Neural progenitor cell (in vitro differentiated cells): ENCODE results near the gene TMEM108. TPM values are rescaled to one million over a fixed set of nuclear protein-coding genes. Genes with fewer than 3 reads are reported as not detected.

Experiments used
- DNase-seq: peaks from one replicate; pipeline ENCODE4 v3.0.0-alpha.2; 2016; ENCODE audit warnings: low spot score
- H2AFZ ChIP-seq: fragments of 200-600 bp; sonication (generic); replicated peaks from 2 replicates; pipeline ENCODE4 v1.6.1; 2016; ENCODE audit warnings: antibody characterized with exemption
- H3F3A ChIP-seq: fragments of 200-600 bp; sonication (generic); 2 replicates; pipeline ENCODE4 v1.6.1; 2016; ENCODE audit warnings: antibody characterized with exemption, low read depth
- H3K27ac ChIP-seq: fragments of 200-600 bp; sonication (generic); 2 replicates; pipeline ENCODE4 v1.5.1; 2016; ENCODE audit warnings: mild to moderate bottlenecking
- H3K27me3 ChIP-seq: fragments of 200-600 bp; sonication (generic); 2 replicates; pipeline ENCODE4 v1.6.1; 2016; ENCODE audit warnings: mild to moderate bottlenecking, moderate library complexity
- H3K36me3 ChIP-seq: fragments of 200-600 bp; sonication (generic); 2 replicates; pipeline ENCODE4 v1.5.1; 2016
- H3K4me1 ChIP-seq: fragments of 200-600 bp; sonication (generic); 2 replicates; pipeline ENCODE4 v1.6.1; 2016; ENCODE audit warnings: mixed run types
- H3K4me2 ChIP-seq: fragments of 200-600 bp; sonication (generic); 2 replicates; pipeline ENCODE4 v1.6.1; 2016
- H3K4me3 ChIP-seq: fragments of 200-600 bp; sonication (generic); 2 replicates; pipeline ENCODE4 v1.5.1; 2016
- H3K79me2 ChIP-seq: fragments of 200-600 bp; sonication (generic); 2 replicates; pipeline ENCODE4 v1.6.1; 2016; ENCODE audit warnings: low read depth
- H3K9ac ChIP-seq: fragments of 200-600 bp; sonication (generic); 2 replicates; pipeline ENCODE4 v1.6.1; 2016
- H3K9me3 ChIP-seq: fragments of 200-600 bp; sonication (generic); 2 replicates; pipeline ENCODE4 v1.5.1; 2016; ENCODE audit warnings: low read depth
- H4K20me1 ChIP-seq: fragments of 200-600 bp; sonication (generic); 2 replicates; pipeline ENCODE4 v1.6.1; 2016; ENCODE audit warnings: low read depth
- H3K27ac Mint-ChIP-seq: 3 replicates; pipeline ENCODE4 v1.8.0; 2021; ENCODE audit warnings: mixed read lengths
- H3K27me3 Mint-ChIP-seq: 2 replicates; pipeline ENCODE4 v1.8.0; 2022; ENCODE audit warnings: low read depth, mild to moderate bottlenecking, inconsistent platforms, moderate library complexity, mixed read lengths; ENCODE audit not compliant: insufficient read depth
- H3K36me3 Mint-ChIP-seq: 3 replicates; pipeline ENCODE4 v1.8.0; 2021; ENCODE audit warnings: mixed read lengths
- H3K4me1 Mint-ChIP-seq: 3 replicates; pipeline ENCODE4 v1.8.0; 2021; ENCODE audit warnings: mixed read lengths
- H3K4me3 Mint-ChIP-seq: 3 replicates; pipeline ENCODE4 v1.8.0; 2021; ENCODE audit warnings: mild to moderate bottlenecking, moderate library complexity, mixed read lengths
- H3K9me3 Mint-ChIP-seq: 3 replicates; pipeline ENCODE4 v1.8.0; 2020; ENCODE audit warnings: mixed read lengths
- EZH2 ChIP-seq: fragments of 200-600 bp; sonication (generic); IDR thresholded peaks from 2 replicates; pipeline ENCODE4 v1.6.1; 2017; ENCODE audit warnings: antibody characterized with exemption, mild to moderate bottlenecking, moderate library complexity
- EZH2phosphoT487 ChIP-seq: fragments of 200-600 bp; sonication (generic); IDR thresholded peaks from 2 replicates; pipeline ENCODE4 v1.6.1; 2017; ENCODE audit warnings: antibody characterized with exemption
- total RNA-seq: library from RNA; depleted of rRNA; stranded (reverse); fragments of >200 nt; gene quantifications from 2 replicates; pipeline ENCODE4 v1.2.3, GENCODE V29; 2015; ENCODE audit warnings: low replicate concordance
- TF ChIP-seq, protein P1 (sequence below): fragments of 200-600 bp; sonication (generic); IDR thresholded peaks from 2 replicates; pipeline ENCODE4 v1.5.1; 2017; ENCODE audit warnings: antibody characterized with exemption, mild to moderate bottlenecking

TMEM108 gene
- total RNA-seq, 1 donor from 2014 or later = 4.8 TPM

DNA sequence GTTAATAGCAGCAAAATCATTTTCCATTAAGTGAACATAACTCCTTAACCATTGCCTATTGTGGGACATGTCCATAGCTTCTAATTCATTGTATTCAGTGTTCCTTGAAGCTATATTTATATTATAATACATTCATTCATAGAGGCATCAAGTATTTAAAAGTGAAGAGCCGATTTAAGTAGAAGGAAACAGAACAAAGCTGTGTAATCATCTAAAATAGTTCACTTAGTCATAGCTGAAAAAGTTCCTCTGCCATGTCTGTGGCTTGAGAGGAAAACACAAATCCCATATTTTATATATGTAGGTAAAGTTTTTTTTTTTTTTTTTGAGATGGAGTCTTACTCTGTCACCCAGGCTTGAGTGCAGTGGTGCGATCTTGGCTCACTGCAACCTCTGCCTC, 54.5 kb downstream of the TMEM108 start:
- no peaks in the 10 kb centered on the region for H3K27me3 Mint-ChIP-seq
- H3K4me1 ChIP-seq = no peaks in the 10 kb centered on the region
- no peak overlapping the region for H3K4me2 ChIP-seq
- no peaks in the 10 kb centered on the region for H4K20me1 ChIP-seq
- no peak overlapping the region for H3K27ac ChIP-seq
- H3K4me3 Mint-ChIP-seq = no peak overlapping the region
- H3K9me3 Mint-ChIP-seq = no peaks in the 10 kb centered on the region
- DNase-seq = no peak
- no peaks in the 10 kb centered on the region for H3K36me3 Mint-ChIP-seq
- no peak overlapping the region for H3K27ac Mint-ChIP-seq
- H3K9ac ChIP-seq = no peak overlapping the region
- no peaks in the 10 kb centered on the region for H3K27me3 ChIP-seq
- no peaks in the 10 kb centered on the region for H3F3A ChIP-seq
- H3K79me2 ChIP-seq = no peaks in the 10 kb centered on the region
- H3K9me3 ChIP-seq = no peaks in the 10 kb centered on the region
- no peak overlapping the region for H3K4me3 ChIP-seq
- no peak overlapping the region for H2AFZ ChIP-seq
- H3K36me3 ChIP-seq = no peaks in the 10 kb centered on the region
- no peaks in the 10 kb centered on the region for H3K4me1 Mint-ChIP-seq
- no peak for TF ChIP-seq EZH2phosphoT487
- TF ChIP-seq, protein P1, sequence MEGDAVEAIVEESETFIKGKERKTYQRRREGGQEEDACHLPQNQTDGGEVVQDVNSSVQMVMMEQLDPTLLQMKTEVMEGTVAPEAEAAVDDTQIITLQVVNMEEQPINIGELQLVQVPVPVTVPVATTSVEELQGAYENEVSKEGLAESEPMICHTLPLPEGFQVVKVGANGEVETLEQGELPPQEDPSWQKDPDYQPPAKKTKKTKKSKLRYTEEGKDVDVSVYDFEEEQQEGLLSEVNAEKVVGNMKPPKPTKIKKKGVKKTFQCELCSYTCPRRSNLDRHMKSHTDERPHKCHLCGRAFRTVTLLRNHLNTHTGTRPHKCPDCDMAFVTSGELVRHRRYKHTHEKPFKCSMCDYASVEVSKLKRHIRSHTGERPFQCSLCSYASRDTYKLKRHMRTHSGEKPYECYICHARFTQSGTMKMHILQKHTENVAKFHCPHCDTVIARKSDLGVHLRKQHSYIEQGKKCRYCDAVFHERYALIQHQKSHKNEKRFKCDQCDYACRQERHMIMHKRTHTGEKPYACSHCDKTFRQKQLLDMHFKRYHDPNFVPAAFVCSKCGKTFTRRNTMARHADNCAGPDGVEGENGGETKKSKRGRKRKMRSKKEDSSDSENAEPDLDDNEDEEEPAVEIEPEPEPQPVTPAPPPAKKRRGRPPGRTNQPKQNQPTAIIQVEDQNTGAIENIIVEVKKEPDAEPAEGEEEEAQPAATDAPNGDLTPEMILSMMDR = no peak
- TF ChIP-seq EZH2 = no peak

DNA sequence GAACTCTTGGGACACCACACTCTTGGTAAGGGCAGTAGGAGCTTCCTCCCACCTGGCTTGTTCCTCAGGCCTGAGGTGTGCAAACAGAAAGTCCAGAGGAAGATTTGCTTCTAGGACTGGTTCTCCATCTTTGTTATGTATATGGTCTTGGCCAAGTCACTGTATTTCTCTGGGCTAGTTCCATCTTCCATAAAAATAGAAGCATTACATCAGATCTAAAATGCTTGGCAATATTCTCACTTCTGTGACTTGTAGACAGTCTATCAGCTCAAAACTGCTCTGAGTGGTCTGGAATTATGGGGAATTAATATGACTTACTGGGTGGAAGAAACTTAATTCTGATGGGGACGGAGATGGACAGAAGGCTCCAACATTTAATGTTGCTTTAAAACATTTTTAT, 55.2 kb downstream of the TMEM108 start:
- Histone ChIP-seq H3K27me3 (no peaks in the 10 kb centered on the region), H2AFZ (no peak overlapping the region), H3K9me3 (no peaks in the 10 kb centered on the region), H3K9ac (no peak overlapping the region), H3K4me3 (no peak overlapping the region), H3K4me2 (no peak overlapping the region), H3K4me1 (no peaks in the 10 kb centered on the region), H4K20me1 (no peaks in the 10 kb centered on the region), H3K36me3 (no peaks in the 10 kb centered on the region), H3K27ac (no peak overlapping the region), H3F3A (no peaks in the 10 kb centered on the region), H3K79me2 (no peaks in the 10 kb centered on the region)
- peaks cover 2% of the 10 kb centered on the region for H3K36me3 Mint-ChIP-seq
- H3K27me3 Mint-ChIP-seq = no peaks in the 10 kb centered on the region
- no peak for DNase-seq
- H3K27ac Mint-ChIP-seq = no peak overlapping the region
- TF ChIP-seq, protein P1 = no peak
- TF ChIP-seq EZH2phosphoT487 (no peak), EZH2 (no peak)
- no peak overlapping the region for H3K4me3 Mint-ChIP-seq
- no peaks in the 10 kb centered on the region for H3K4me1 Mint-ChIP-seq
- H3K9me3 Mint-ChIP-seq = peaks cover 5% of the 10 kb centered on the region

DNA sequence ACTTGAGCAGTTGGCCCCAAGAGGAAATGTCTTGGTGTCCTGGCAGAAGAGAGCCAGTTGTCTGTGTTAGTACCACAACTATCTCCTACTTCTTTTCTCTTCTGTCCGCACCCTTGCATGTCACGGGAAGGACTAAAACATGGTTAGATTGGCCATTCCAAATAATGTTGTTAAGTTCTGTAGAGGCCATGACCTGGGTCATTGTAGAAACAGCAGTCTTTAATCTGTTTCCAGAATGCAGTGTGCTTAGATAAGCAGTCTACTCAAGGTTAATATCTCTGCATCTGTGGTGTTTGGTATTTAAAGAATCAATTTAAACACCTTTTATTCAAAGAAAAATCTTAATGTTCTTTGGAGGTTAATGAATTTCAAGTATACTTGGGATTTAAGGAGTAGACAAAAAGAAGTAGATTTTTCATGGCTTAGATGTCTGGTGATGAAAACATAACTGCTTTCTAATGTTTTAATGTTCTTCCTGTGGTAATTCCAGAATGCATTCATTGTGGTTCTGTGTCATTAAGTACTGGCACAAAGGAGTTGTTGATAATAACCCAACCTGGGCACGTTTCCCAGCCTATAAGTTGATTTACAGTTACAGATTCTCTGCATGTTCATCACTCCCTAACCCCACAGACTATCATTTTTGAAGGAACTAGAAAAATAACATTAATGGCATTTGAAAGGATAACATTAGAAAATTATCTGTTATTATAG, 58.9 kb downstream of the TMEM108 start:
- Mint-ChIP-seq H3K9me3 (peaks cover 8% of the 10 kb centered on the region), H3K27me3 (no peaks in the 10 kb centered on the region), H3K27ac (no peak overlapping the region), H3K4me1 (no peaks in the 10 kb centered on the region), H3K4me3 (no peak overlapping the region), H3K36me3 (peaks cover 2% of the 10 kb centered on the region)
- no peak overlapping the region for H3K9ac ChIP-seq
- H4K20me1 ChIP-seq = no peaks in the 10 kb centered on the region
- DNase-seq = no peak
- no peak overlapping the region for H3K4me3 ChIP-seq
- H3K27ac ChIP-seq = no peak overlapping the region
- H3K27me3 ChIP-seq = no peaks in the 10 kb centered on the region
- TF ChIP-seq EZH2 = no peak
- TF ChIP-seq EZH2phosphoT487 = no peak
- TF ChIP-seq, protein P1 = no peak
- no peaks in the 10 kb centered on the region for H3F3A ChIP-seq
- H2AFZ ChIP-seq = no peak overlapping the region
- H3K4me1 ChIP-seq = no peaks in the 10 kb centered on the region
- H3K9me3 ChIP-seq = no peaks in the 10 kb centered on the region
- H3K79me2 ChIP-seq = no peaks in the 10 kb centered on the region
- H3K4me2 ChIP-seq = no peak overlapping the region
- H3K36me3 ChIP-seq = no peaks in the 10 kb centered on the region
